ENCODE measurements around the gene SYN1. TPM values are rescaled to one million over a fixed set of nuclear protein-coding genes. Genes with fewer than 3 reads are reported as not detected.

Gene SYN1
- total RNA-seq, 2 donors from 2014 or later, result 6.4 to 7.0 TPM

- no peaks in the 10 kb centered on the region for H3K9me3 ChIP-seq
- TF ChIP-seq, protein P1, sequence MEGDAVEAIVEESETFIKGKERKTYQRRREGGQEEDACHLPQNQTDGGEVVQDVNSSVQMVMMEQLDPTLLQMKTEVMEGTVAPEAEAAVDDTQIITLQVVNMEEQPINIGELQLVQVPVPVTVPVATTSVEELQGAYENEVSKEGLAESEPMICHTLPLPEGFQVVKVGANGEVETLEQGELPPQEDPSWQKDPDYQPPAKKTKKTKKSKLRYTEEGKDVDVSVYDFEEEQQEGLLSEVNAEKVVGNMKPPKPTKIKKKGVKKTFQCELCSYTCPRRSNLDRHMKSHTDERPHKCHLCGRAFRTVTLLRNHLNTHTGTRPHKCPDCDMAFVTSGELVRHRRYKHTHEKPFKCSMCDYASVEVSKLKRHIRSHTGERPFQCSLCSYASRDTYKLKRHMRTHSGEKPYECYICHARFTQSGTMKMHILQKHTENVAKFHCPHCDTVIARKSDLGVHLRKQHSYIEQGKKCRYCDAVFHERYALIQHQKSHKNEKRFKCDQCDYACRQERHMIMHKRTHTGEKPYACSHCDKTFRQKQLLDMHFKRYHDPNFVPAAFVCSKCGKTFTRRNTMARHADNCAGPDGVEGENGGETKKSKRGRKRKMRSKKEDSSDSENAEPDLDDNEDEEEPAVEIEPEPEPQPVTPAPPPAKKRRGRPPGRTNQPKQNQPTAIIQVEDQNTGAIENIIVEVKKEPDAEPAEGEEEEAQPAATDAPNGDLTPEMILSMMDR (IDR thresholded peaks at IDR 0.05), result no peak
- DNase-seq (ENCODE audit: low spot score), result no peak
- peak overlapping the region; percentile 94 to 97 for H3K27ac ChIP-seq
- H3K4me3 ChIP-seq, result peak overlapping the region; percentile 59 to 75
- peaks cover 0 to 17% of the 10 kb centered on the region in 2 donors for H3K4me1 ChIP-seq
- no peaks in the 10 kb centered on the region for H3K27me3 ChIP-seq
- peaks cover 18% of the 10 kb centered on the region for H3K36me3 ChIP-seq
Observed at GRCh38 chrX:47561659-47562151, 58.0 kb downstream of the SYN1 start.

GRCh38 chrX:47560934-47561658, 58.6 kb downstream of the SYN1 start, which contains the start of gene ARAF:
ARAF (plus strand) TSS chrX:47561205; CDS start chrX:47562968, 1,763 bp downstream.
- peak; percentile 98 for DNase-seq (ENCODE audit: low spot score)
- H3K36me3 ChIP-seq, result peaks cover 15% of the 10 kb centered on the region
- H3K9me3 ChIP-seq, result no peaks in the 10 kb centered on the region
- peak within 1 kb of the TSS; percentile 59 to 75 for H3K4me3 ChIP-seq
- H3K27me3 ChIP-seq, result no peaks in the 10 kb centered on the region
- H3K4me1 ChIP-seq, result peaks cover 0 to 17% of the 10 kb centered on the region in 2 donors
- TF ChIP-seq, protein P1 (IDR thresholded peaks at IDR 0.05), result no peak
- H3K27ac ChIP-seq, result peak within 1 kb of the TSS; percentile 94 to 97

DNA sequence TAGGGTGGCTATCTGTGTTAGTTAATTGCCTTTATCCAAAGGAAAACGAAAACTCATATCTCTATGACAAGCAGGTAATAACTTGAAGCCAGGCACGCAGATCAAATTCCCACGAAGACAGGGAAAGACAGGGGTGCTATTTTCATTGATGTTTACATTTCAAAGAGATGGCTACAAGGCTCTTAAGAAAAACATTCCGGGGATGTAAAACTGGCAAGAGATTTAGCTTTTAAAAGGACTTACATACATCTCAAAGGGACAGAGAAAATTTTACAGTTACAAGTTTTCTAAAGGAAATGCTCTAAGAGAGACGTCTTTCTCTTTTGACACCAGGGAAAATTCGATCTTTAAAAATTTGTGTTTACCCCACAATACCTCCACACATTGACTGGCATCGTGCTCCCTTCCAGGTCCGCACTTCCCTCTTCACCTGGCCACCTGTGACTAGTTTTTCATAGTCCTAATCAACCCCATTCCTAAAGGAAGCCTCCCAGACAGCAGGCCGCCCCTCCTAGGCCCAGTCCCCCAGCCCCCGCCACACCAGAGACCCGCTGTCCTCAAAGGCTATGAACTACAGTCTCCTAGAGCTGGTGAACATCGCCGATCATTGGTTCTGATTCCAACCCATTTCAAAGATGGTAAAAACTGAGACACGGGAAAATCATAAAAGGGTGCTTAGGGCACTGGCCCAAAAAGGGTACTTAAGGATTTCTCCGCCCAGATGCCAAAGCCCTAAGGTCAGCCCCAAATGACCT, 59.3 kb downstream of the SYN1 start:
- H3K4me1 ChIP-seq, result peaks cover 0 to 17% of the 10 kb centered on the region in 2 donors
- TF ChIP-seq, protein P1 (IDR thresholded peaks at IDR 0.05), result no peak
- DNase-seq (ENCODE audit: low spot score), result no peak
- peaks cover 14% of the 10 kb centered on the region for H3K36me3 ChIP-seq
- H3K4me3 ChIP-seq, result peak overlapping the region; percentile 27 to 59
- H3K27ac ChIP-seq, result peak overlapping the region; percentile 94 to 97
- H3K9me3 ChIP-seq, result no peaks in the 10 kb centered on the region
- no peaks in the 10 kb centered on the region for H3K27me3 ChIP-seq

- no peak for DNase-seq (ENCODE audit: low spot score)
- TF ChIP-seq, protein P1 (IDR thresholded peaks at IDR 0.05), result no peak
- no peaks in the 10 kb centered on the region for H3K9me3 ChIP-seq
- peaks cover 5% of the 10 kb centered on the region for H3K36me3 ChIP-seq
- no peaks in the 10 kb centered on the region for H3K27me3 ChIP-seq
- peaks cover 0 to 14% of the 10 kb centered on the region in 2 donors for H3K4me1 ChIP-seq
- no peak overlapping the region for H3K4me3 ChIP-seq
- no peak overlapping the region for H3K27ac ChIP-seq
Observed at GRCh38 chrX:47558436-47558835, 61.2 kb downstream of the SYN1 start.

DNA sequence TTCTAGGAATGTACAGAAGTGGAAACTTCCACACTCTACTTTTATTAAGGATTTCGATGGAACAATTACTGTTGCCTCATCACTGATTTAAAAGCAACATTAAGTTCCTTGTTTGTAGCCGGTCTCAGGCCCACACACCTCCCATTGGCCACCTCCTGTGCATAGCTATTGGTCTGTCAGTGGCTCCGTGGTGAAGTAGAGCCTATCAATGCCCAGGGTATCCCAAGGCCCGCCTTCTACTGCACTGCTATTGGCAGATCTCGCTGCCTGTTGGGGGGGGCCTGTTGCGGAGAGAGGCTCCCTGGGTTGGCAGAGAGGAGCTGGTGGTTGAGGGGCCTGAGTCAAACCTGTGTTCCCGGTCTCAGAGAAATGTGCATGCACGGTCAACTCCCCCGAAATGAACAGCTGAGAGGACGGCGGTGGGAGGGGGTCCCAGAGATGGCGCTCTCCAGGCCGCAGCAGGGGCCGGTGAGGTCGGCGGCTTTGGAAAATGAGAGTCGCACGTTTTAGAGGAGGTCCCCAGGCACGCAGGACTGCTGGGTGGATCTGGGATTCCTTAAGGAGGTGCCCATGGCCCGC, 63.5 kb downstream of the SYN1 start:
- no peaks in the 10 kb centered on the region for H3K9me3 ChIP-seq
- no peaks in the 10 kb centered on the region for H3K27me3 ChIP-seq
- DNase-seq (ENCODE audit: low spot score), result peak; percentile 94
- no peaks in the 10 kb centered on the region for H3K36me3 ChIP-seq
- TF ChIP-seq, protein P1 (IDR thresholded peaks at IDR 0.05), result no peak
- H3K4me1 ChIP-seq, result no peaks in the 10 kb centered on the region
- peak overlapping the region; percentile 78 to 82 for H3K27ac ChIP-seq
- H3K4me3 ChIP-seq, result peak overlapping the region; percentile 41 to 49

All from right atrium auricular region (tissue), 2 donors.